HG02943 (cell line): ENCODE data around the gene MYMK.

ENCODE experiments used
- ATAC-seq: cut with Tn5 transposase; IDR thresholded peaks from one replicate; pipeline ENCODE4 v1.9.1; 2021; ENCODE audit warnings: mild to moderate bottlenecking, low read depth, moderate library complexity; ENCODE audit not compliant: unreplicated experiment

Gene MYMK

DNA sequence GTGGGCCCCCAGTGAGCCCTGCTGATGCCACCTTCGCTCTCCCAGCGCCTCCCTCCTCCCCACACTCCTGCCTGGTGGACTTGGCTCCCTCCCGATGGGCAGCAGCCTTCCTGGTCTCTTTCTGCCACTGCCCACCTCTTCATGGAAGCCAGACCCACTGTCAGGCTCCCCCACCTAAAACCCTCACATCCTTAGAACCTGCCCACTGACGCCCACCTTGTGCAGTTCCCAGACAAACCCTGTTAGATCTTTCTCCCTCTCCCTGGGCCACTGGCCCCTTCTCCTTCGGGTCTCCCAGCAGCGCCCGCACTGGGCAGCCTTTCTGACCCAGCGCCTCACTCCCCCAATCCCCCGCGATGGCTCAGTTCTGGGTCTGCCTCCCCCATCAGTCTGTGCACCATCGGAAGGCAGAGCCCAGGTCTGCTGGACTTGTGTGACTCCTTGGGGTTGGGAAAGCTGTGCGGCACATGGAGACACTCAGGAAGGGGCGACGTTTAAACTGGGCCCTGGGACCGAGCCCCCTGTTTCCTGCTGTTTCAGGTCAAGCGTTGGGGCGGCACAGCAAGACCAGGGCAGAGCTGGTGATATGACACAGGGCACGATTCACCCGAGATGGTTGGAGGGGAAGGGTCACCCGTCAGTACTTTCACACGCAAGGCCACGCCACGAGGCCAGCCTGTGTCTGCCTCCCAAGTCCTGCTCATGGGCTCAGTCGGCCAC, 17.4 kb downstream of the MYMK start:
- ATAC-seq: no peak

GRCh38 chr9:133506653-133507038, 18.1 kb downstream of the MYMK start:
- ATAC-seq: no peak

GRCh38 chr9:133505901-133506652, 18.7 kb downstream of the MYMK start:
- no peak for ATAC-seq

GRCh38 chr9:133505186-133505830, 19.5 kb downstream of the MYMK start:
- no peak for ATAC-seq

DNA sequence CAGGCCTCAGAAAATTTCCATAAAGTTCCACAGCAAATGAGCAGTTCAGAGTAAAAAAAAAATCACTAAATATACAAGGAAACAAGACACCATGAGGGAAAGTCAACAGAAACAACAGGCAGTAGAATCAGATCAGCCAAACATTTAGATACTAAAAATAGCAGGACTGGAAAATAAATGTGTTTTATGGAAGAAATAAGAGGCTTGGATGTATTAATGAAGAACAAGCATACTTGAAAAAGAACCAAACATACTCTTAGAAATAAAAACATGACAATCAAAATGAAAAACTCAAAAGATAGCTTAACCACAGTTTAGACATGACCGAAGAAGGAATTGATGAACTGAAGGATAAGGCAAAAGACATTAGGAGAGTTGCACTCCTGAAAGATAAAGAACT, 22.6 kb downstream of the MYMK start:
- no peak for ATAC-seq

- ATAC-seq: no peak
These were observed 24.9 kb downstream of the MYMK start for GRCh38 chr9:133499892-133500270.

GRCh38 chr9:133499132-133499891, 25.4 kb downstream of the MYMK start:
- no peak for ATAC-seq

DNA sequence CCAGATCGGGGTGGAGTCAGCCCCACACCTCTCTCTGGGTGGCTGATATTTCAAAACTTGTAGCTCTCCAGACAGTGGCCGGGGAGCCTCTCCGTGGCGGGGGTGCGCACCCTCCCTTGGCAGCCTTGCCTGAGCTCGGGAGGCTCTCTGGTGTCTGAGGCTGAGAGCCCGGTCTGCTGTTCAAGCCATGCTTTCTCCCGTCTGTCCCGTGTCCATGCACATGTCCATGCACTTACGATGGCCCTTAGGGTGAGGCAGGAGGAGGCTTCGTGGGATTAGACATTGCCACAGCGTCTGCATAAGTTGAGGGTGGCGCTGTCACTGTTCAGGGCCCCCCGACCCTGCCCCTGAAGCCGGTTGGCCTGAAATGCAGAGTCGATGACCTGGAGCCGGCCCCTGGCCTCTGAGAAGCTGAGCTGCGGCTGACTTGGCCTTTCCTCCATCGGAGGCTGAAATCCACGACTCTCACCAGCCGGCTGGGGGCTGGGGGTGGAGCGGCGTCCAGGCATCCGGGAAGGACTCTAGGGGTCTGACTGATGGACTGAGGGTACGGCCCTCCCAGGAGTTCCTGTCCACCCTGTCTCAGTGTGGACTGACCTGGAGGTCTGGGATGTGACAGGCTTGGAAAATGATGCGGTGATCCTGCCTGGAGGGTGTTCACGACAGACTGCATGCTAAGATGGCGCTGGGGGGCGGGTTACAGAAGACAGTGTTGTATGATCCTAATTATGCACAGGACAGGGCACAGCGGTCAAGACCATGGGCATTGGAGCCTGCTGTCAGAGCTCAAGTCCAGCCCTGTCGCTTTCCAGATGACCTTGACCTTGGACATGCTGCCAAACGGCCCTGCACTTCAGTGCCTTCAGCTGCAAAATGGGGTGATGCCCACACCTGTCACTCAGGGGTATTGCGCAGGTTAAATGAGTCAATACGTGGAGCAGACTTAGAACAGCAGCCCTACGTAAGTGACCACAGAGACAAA, 27.6 kb downstream of the MYMK start:
- ATAC-seq: no peak

- no peak for ATAC-seq
These were observed 29.1 kb downstream of the MYMK start for GRCh38 chr9:133495327-133496293.

- no peak for ATAC-seq
These were observed 30.0 kb downstream of the MYMK start for GRCh38 chr9:133494636-133495326.

DNA sequence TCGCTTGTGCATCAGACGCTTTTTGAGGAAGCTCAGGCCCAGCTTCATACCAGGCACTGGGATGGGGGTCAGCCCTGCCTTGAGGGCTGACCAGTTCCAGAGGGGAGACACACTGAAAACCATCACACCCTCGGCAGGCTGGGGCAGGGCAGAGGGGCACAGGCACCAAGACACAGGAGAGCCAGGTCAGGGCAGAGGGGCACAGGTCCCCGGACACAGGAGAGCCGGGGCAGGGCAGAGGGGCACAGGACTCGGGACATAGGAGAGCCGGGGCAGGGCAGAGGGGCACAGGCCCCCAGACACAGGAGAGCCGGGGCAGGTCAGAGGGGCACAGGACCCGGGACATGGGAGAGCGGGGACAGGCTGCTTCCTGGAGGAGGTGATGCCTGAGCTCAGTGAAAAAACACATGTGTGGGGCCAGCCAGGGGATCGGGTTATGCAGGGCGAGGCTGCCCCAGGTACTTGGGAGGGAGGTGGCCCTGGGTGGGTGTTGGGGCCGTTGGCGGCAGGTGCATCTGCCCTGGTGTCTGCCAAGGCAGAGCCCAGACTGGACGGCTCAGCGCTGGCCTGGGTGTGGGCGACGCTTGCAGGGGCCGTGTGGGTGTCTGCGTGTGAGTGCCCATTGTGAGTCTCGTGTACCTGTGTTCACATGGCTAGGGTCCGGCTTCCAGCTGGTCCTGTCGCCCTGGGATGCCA, 30.8 kb downstream of the MYMK start:
- ATAC-seq: no peak

- ATAC-seq: no peak
These were observed 31.3 kb downstream of the MYMK start for GRCh38 chr9:133493428-133493827.

DNA sequence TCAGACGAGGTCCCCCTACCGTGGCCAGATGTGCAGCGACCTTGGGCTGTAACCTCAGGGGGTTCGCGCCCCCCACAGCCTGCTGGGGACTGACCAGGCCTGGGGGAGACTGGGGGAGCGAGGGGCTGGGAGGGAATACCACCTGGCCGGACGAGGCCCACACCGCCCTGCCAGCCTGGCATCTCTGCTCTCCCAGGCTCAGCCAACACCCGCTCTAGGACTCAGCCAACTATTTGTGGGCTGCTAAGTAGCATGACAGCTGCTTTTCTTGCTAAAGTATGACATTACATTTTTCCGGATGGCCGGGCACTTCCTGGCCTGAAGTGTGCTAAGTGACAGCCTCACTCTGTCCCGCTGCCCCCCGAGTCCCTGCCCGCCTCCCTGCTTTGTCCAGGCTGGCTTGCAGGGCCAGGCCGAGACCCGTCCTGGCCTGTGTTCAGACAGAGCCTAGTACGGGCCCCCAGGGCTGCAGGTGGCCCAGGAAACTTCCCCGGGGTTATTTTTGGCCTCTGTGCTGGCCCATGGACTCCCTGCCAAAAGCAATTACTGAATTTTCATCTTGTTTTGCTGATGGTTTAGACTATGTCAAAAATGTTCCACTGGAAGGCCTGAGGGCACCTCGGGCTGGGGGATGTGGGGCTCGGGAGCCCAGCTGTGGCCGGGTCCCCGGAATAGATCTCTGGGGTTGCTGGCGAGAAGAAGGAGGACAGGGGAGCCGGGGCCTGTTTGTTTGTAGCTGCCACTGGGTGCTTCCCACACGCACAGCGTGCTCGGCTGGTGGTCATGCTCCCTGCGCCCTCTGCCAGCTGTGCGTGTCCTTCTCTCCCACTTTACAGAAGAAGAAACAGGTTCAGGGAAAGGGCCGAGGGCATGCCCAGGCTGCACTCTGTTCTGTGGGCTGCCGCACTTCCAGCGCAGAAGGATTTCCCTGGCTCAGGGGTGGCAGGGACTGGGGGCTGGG, 32.4 kb downstream of the MYMK start:
- no peak for ATAC-seq

DNA sequence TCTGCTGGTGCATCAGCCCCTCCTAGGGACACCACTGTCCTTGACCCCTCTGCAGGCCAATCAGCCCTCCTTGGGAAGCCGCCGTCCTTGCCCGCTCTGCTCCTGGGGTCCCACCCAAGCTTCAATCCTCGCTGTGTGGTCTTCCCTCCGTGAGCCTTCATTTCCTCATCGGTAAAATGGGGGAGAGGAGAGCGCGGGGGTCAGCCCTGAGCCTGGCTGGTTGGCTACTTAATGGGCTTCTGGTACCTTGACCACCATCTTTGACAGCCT, 33.2 kb downstream of the MYMK start:
- no peak for ATAC-seq

- no peak for ATAC-seq
These were observed 33.7 kb downstream of the MYMK start for GRCh38 chr9:133490865-133491655.

GRCh38 chr9:133490201-133490681, 34.5 kb downstream of the MYMK start:
- no peak for ATAC-seq
